Mesendoderm (in vitro differentiated cells): ENCODE measurements around the gene TMOD1.

Experiments
- DNase-seq: peaks from one replicate; pipeline ENCODE4 v3.0.0; 2013
- H2AK5ac ChIP-seq: 2 replicates; pipeline ENCODE4 v1.6.1; 2013; ENCODE audit warnings: low read length, inconsistent platforms
- H2BK120ac ChIP-seq: 2 replicates; pipeline ENCODE4 v1.6.1; 2013; ENCODE audit warnings: low read depth, mild to moderate bottlenecking, low read length, moderate library complexity, mixed read lengths
- H2BK15ac ChIP-seq: replicated peaks from 2 replicates; pipeline ENCODE4 v1.6.1; 2013; ENCODE audit warnings: low read depth, mild to moderate bottlenecking, moderate library complexity
- H2BK5ac ChIP-seq: 2 replicates; pipeline ENCODE4 v1.6.1; 2013; ENCODE audit warnings: low read length, inconsistent platforms
- H3K18ac ChIP-seq: 2 replicates; pipeline ENCODE4 v1.6.1; 2013; ENCODE audit warnings: mild to moderate bottlenecking, low read length, mixed read lengths
- H3K23ac ChIP-seq: one replicate; pipeline ENCODE4 v1.6.1; 2013; ENCODE audit warnings: low read length
- H3K27ac ChIP-seq: 2 replicates; pipeline ENCODE4 v1.5.1; 2013; ENCODE audit warnings: low read depth, mild to moderate bottlenecking, inconsistent platforms, low read length, moderate library complexity
- H3K27me3 ChIP-seq: 2 replicates; pipeline ENCODE4 v1.6.1; 2013; ENCODE audit warnings: low read length, control low read depth, mild to moderate bottlenecking, inconsistent platforms; ENCODE audit not compliant: insufficient read depth, poor library complexity
- H3K36me3 ChIP-seq: 2 replicates; pipeline ENCODE4 v1.6.1; 2013; ENCODE audit warnings: low read length, inconsistent platforms; ENCODE audit not compliant: control insufficient read depth, insufficient read depth
- H3K4ac ChIP-seq: one replicate; pipeline ENCODE4 v1.6.1; 2013; ENCODE audit warnings: low read depth, mild to moderate bottlenecking, low read length, moderate library complexity
- H3K4me1 ChIP-seq: 2 replicates; pipeline ENCODE4 v1.6.1; 2013; ENCODE audit warnings: low read depth, low read length, inconsistent platforms; ENCODE audit not compliant: control insufficient read depth
- H3K4me2 ChIP-seq: 2 replicates; pipeline ENCODE4 v1.6.1; 2013; ENCODE audit warnings: low read length
- H3K4me3 ChIP-seq: 2 replicates; pipeline ENCODE4 v1.5.1; 2013; ENCODE audit warnings: mild to moderate bottlenecking, low read length
- H3K56ac ChIP-seq: one replicate; pipeline ENCODE4 v1.6.1; 2013; ENCODE audit warnings: low read length
- H3K79me1 ChIP-seq: 2 replicates; pipeline ENCODE4 v1.6.1; 2013; ENCODE audit warnings: low read length, inconsistent platforms
- H3K79me2 ChIP-seq: 2 replicates; pipeline ENCODE4 v1.6.1; 2013; ENCODE audit warnings: mild to moderate bottlenecking, low read length; ENCODE audit not compliant: control insufficient read depth, insufficient read depth
- H3K9ac ChIP-seq: 2 replicates; pipeline ENCODE4 v1.6.1; 2013; ENCODE audit warnings: low read length, inconsistent platforms
- H4K5ac ChIP-seq: one replicate; pipeline ENCODE4 v1.6.1; 2013; ENCODE audit warnings: low read length
- H4K8ac ChIP-seq: one replicate; pipeline ENCODE4 v1.6.1; 2013; ENCODE audit warnings: low read depth, mild to moderate bottlenecking, control low read depth, low read length, moderate library complexity
- WGBS: extraction: QIAGEN DNeasy Blood & Tissue Kit; methylation state at CpG from one replicate; pipeline ENCODE4 v1.1.7; 2013; ENCODE audit warnings: low lambda C conversion rate, missing lambda C conversion rate; ENCODE audit not compliant: insufficient coverage; ENCODE audit errors: extremely low coverage; 5-methylcytosine and 5-hydroxymethylcytosine counted together

The TMOD1 gene

GRCh38 chr9:97547098-97547829 lies 45.8 kb downstream of the TMOD1 start:
- Histone ChIP-seq H3K4me1 (no peaks in the 10 kb centered on the region), H3K4ac (no peak overlapping the region), H3K23ac (no peak overlapping the region), H3K36me3 (no peaks in the 10 kb centered on the region), H2BK120ac (no peak overlapping the region), H4K5ac (no peak overlapping the region), H3K27ac (no peak overlapping the region), H3K18ac (no peak overlapping the region), H4K8ac (no peak overlapping the region), H3K9ac (no peak overlapping the region), H3K4me2 (no peak overlapping the region), H3K79me1 (no peaks in the 10 kb centered on the region), H3K4me3 (no peak overlapping the region), H3K27me3 (no peaks in the 10 kb centered on the region), H2BK15ac (no peak overlapping the region), H3K56ac (no peak overlapping the region), H2AK5ac (no peak overlapping the region), H2BK5ac (no peak overlapping the region), H3K79me2 (no peaks in the 10 kb centered on the region)
- WGBS, result no CpG with 5 or more reads among the region's 3 CpGs
- DNase-seq, result no peak

GRCh38 chr9:97548379-97548778 lies 46.9 kb downstream of the TMOD1 start:
- Histone ChIP-seq H3K4me2 (no peak overlapping the region), H4K5ac (no peak overlapping the region), H2BK15ac (no peak overlapping the region), H3K79me2 (no peaks in the 10 kb centered on the region), H3K27ac (no peak overlapping the region), H3K23ac (no peak overlapping the region), H3K4ac (no peak overlapping the region), H3K4me1 (no peaks in the 10 kb centered on the region), H3K36me3 (no peaks in the 10 kb centered on the region), H2BK5ac (no peak overlapping the region), H3K9ac (no peak overlapping the region), H2AK5ac (no peak overlapping the region), H2BK120ac (no peak overlapping the region), H3K18ac (no peak overlapping the region), H3K4me3 (no peak overlapping the region), H3K56ac (no peak overlapping the region), H4K8ac (no peak overlapping the region), H3K27me3 (no peaks in the 10 kb centered on the region), H3K79me1 (no peaks in the 10 kb centered on the region)
- no CpG with 5 or more reads among the region's 5 CpGs for WGBS
- no peak for DNase-seq

DNA sequence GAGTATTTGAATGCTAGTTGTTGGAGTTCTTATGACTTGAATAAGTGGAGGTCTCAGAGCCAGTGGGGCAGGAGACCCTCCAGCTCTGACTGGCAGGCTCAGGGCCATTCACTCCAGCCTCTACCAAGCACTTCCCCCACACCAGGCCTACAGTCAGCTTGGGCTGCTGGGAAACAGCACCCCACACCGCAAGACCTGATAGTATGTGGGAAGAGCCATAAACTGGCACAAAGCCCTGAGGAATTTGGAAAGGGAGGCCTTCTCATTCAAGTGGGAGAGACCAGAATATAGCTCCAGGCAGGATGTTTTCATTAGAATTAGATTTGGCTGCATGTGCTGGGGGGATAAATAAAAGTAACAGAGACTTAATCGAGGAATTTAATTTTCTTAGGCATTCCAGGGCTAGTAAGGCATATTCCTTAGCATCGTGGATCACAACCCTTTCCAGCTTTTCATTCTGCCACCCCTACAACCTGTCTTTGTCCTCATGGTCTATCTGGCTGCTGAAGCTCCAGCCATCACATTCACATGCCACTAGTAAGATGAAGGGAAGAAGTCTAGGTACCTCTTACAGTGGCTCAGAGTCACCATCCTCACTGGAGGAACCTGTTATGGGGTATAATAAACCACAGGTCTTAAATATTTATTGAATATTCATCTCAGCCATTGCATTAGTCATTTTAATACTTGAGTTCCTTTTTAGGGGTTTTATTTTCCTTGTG lies 47.5 kb downstream of the TMOD1 start:
- Histone ChIP-seq H3K79me2 (no peaks in the 10 kb centered on the region), H3K27me3 (no peaks in the 10 kb centered on the region), H2BK5ac (no peak overlapping the region), H4K5ac (no peak overlapping the region), H2AK5ac (no peak overlapping the region), H3K27ac (no peak overlapping the region), H3K4me2 (no peak overlapping the region), H2BK15ac (no peak overlapping the region), H3K9ac (no peak overlapping the region), H2BK120ac (no peak overlapping the region), H3K56ac (no peak overlapping the region), H3K36me3 (no peaks in the 10 kb centered on the region), H3K4me1 (no peaks in the 10 kb centered on the region), H4K8ac (no peak overlapping the region), H3K4me3 (no peak overlapping the region), H3K79me1 (no peaks in the 10 kb centered on the region), H3K18ac (no peak overlapping the region), H3K23ac (no peak overlapping the region), H3K4ac (no peak overlapping the region)
- WGBS, result no CpG with 5 or more reads among the region's 3 CpGs
- DNase-seq, result no peak

- H3K4me1 ChIP-seq, result no peaks in the 10 kb centered on the region
- no peaks in the 10 kb centered on the region for H3K36me3 ChIP-seq
- no peak overlapping the region for H3K4me2 ChIP-seq
- H2BK5ac ChIP-seq, result no peak overlapping the region
- no peaks in the 10 kb centered on the region for H3K79me2 ChIP-seq
- H4K5ac ChIP-seq, result no peak overlapping the region
- no peak overlapping the region for H2AK5ac ChIP-seq
- H2BK120ac ChIP-seq, result no peak overlapping the region
- no peak overlapping the region for H3K9ac ChIP-seq
- H3K4me3 ChIP-seq, result no peak overlapping the region
- DNase-seq, result no peak
- no CpG with 5 or more reads among the region's 1 CpG for WGBS
- H3K23ac ChIP-seq, result no peak overlapping the region
- no peak overlapping the region for H3K18ac ChIP-seq
- H2BK15ac ChIP-seq, result no peak overlapping the region
- no peaks in the 10 kb centered on the region for H3K79me1 ChIP-seq
- H3K4ac ChIP-seq, result no peak overlapping the region
- H3K56ac ChIP-seq, result no peak overlapping the region
- H4K8ac ChIP-seq, result no peak overlapping the region
- H3K27me3 ChIP-seq, result no peaks in the 10 kb centered on the region
- no peak overlapping the region for H3K27ac ChIP-seq
Measured at GRCh38 chr9:97550386-97550785, 48.9 kb downstream of the TMOD1 start.

- Histone ChIP-seq H3K4me3 (no peak overlapping the region), H2AK5ac (no peak overlapping the region), H3K56ac (no peak overlapping the region), H3K23ac (no peak overlapping the region), H4K8ac (no peak overlapping the region), H2BK120ac (no peak overlapping the region), H3K27me3 (no peaks in the 10 kb centered on the region), H3K36me3 (no peaks in the 10 kb centered on the region), H3K4me2 (no peak overlapping the region), H4K5ac (no peak overlapping the region), H3K4ac (no peak overlapping the region), H3K18ac (no peak overlapping the region), H3K9ac (no peak overlapping the region), H3K4me1 (no peaks in the 10 kb centered on the region), H2BK5ac (no peak overlapping the region), H3K79me1 (no peaks in the 10 kb centered on the region), H3K79me2 (no peaks in the 10 kb centered on the region), H2BK15ac (no peak overlapping the region), H3K27ac (no peak overlapping the region)
- WGBS, result no CpG with 5 or more reads among the region's 5 CpGs
- DNase-seq, result no peak
Measured at GRCh38 chr9:97551308-97551707, 49.8 kb downstream of the TMOD1 start.
